T-helper 2 cell treated with Interferon-gamma antibody and Interleukin-4, amounts not matched to agents 100 ng/mL and 5 ng/mL, for 36 hours (primary cell): ENCODE measurements around the gene ASB4. TPM values are rescaled to one million over a fixed set of nuclear protein-coding genes. Genes with fewer than 3 reads are reported as not detected.

ENCODE experiments used
- intact Hi-C: fragments of 100-400 bp; cut with micrococcal nuclease; formaldehyde crosslinking; loops from one replicate; pipeline ENCODE4 v1.15.1; 2023
- total RNA-seq: library from RNA; stranded (reverse); gene quantifications from 2 replicates; pipeline ENCODE4 v1.2.3, GENCODE V29; 2022

Gene ASB4
- total RNA-seq, 1 donor from 2014 or later: not detected

GRCh38 chr7:95520136-95520535 lies 34.4 kb downstream of the ASB4 start:
- intact Hi-C loops: no loop called here

GRCh38 chr7:95525503-95525902 lies 39.8 kb downstream of the ASB4 start:
- intact Hi-C loops: loop anchor here (5.0 kb wide), 1 partner anchor 347 kb away; no protein-coding TSS in a partner anchor

- intact Hi-C loops: loop anchor here (5.0 kb wide), 1 partner anchor 346 kb away; no protein-coding TSS in a partner anchor
These were observed 40.5 kb downstream of the ASB4 start for GRCh38 chr7:95526128-95526738.

DNA sequence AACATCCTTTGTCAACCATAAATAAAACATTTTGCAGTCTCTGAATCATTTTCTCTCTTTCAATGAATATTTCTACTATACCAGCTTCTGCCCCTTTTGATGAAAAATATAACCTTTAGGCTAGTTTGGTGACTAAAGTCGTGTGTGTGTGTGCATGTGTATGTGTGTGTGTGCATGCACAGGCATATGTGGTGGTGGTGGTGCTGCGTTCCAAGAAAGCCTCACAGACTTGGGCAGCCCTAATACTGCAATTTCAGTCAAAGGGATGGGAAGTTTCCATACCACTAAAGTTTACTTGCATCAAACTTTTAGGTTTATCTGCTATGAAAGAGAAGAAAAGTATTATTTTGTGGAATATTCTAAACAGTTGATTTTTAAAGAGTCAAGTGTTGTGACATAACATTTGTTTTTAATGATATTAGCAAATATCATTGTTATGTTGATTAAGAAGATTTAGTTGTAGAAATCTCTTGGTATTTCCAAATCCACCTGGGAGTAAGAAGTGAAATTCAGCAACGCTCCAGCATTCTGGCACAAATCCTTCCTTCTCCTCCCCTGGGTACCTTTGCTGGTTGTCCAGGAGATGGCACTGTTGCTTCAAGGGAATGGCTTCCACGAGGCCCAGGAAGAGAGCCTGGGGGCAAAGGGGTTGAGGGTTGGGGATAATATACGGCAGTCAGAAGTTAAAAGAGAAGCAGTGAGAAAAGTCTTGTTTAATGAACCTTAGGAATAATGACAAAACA lies 41.5 kb downstream of the ASB4 start:
- intact Hi-C loops: loop anchor here (1.0 to 5.0 kb wide), 2 partner anchors 163 to 345 kb away; no protein-coding TSS in a partner anchor

GRCh38 chr7:95527776-95528250 lies 42.1 kb downstream of the ASB4 start:
- intact Hi-C loops: loop anchor here (1.0 to 5.0 kb wide), 2 partner anchors 162 to 344 kb away; no protein-coding TSS in a partner anchor

- intact Hi-C loops: loop anchor here (5.0 kb wide), 1 partner anchor 343 kb away; no protein-coding TSS in a partner anchor
These were observed 44.0 kb downstream of the ASB4 start for GRCh38 chr7:95529701-95530100.

DNA sequence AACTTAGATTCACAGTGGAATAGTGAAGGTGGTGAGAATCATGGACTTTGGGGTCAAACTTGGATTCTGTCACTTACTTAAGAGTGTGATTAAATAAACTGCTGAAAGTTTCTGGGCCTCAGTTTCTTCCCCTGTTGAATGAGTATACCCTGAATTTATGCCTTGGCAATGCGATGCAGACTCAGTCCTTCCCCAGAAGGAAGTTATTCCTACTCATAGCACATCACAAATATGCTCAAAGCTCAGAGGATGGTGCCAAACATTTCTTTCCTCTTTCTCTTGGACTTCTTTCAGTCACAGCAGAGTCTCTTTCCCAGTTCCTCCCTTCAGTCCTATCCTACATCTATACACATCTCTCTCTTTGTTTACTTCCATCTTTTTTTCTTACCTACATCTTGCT lies 45.1 kb downstream of the ASB4 start:
- intact Hi-C loops: no loop called here

DNA sequence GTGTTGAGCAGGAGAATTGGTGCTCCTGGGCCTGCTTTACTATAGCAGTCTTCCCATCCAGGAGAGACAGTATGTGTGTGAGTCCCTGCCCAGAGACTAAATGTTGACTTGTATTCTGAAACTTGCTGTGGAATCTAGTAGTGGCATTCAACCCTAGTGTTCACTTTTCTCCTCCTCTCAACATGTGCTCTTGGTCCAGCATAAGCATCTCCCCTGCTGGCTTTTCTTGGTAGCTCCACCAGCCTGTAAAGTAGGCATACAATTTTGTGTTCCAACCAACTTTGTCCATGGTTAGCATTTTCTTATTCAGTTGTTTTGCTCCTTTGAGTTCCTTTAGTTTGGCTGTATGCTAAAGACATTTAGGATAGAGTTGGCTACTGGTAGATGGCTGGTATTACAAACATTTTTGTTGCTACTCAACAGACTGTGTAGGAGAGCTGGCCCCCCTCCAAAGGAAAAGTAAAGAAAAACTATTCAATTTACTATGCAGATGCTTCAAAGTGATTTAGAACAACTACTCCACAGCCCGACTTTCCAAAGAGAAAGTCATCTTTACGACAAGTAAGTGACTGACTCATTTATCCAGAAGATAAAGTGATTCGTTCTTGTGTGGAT lies 46.0 kb downstream of the ASB4 start:
- intact Hi-C loops: no loop called here

- intact Hi-C loops: no loop called here
These were observed 49.1 kb downstream of the ASB4 start for GRCh38 chr7:95534796-95535195.

DNA sequence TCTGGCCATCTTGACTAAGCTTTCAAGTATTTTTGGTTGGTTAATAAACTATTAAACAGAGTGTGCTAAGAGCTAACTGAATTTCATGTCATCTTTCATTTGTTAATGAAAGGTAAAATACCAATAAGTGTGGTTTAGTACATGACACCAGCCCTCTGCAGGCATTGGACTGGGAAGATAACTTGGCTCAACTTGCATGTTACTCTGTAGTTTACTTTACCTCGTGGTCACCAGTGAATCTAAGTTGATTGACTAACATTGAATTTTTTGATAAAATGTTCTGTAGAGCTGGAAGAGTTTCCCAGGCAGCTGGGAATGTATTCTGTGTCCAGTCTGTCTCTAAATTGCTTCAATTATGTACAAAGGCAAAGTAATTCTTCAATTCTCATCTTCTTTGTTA lies 49.9 kb downstream of the ASB4 start:
- intact Hi-C loops: no loop called here

DNA sequence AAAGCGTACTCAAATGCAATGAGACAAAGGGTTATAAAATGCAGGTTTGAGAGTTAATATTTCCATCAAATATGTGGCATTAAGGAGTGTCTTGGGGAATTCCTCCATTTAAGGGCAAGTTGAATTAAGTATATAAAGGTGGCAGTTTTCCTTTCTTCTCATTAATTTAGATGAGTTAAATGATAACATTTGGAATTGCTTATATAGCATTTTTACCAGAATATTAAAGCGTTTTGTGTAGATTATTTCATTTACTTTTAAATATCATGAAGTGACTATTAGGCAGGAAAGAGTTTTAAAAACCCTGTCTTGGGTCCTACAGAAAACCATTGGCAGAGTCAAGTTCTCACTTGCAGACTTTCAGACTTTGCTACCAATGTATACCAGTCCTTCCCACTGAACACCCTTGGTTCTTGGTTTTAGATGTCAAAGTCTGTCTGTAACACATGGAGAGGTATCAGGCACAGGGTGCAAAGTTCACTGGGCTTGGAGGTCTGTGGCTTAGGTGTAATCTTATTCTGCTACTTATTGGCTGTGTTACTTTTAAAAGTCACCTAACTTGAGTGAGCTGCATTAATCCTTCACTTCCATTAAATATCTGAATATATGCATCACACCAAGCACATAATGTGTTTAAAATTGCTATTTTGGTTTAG lies 51.0 kb downstream of the ASB4 start:
- intact Hi-C loops: no loop called here

DNA sequence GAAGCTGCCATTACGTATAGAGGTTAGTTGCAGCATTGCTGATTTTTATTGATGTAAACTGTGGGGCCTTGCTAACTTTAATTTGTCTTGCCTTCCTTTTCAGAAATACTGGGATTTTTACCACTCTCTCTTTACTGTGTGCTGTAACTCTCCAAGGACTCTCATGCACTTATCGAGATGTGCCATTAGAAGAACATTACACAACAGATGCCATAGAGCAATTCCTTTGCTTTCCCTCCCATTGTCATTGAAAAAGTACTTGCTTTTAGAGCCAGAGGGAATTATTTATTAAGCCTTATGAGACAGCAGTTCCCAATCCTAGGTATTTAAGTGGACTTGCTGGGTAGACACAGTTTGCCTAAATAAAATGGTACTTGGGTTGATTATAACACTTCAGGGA lies 51.7 kb downstream of the ASB4 start:
- intact Hi-C loops: no loop called here

GRCh38 chr7:95539426-95539825 lies 53.7 kb downstream of the ASB4 start:
- intact Hi-C loops: no loop called here

- intact Hi-C loops: loop anchor here (10.0 kb wide), 1 partner anchor 746 kb away; no protein-coding TSS in a partner anchor
These were observed 54.6 kb downstream of the ASB4 start for GRCh38 chr7:95540366-95540765.

GRCh38 chr7:95543312-95543711 lies 57.6 kb downstream of the ASB4 start:
- intact Hi-C loops: loop anchor here (10.0 kb wide), 1 partner anchor 749 kb away; no protein-coding TSS in a partner anchor

DNA sequence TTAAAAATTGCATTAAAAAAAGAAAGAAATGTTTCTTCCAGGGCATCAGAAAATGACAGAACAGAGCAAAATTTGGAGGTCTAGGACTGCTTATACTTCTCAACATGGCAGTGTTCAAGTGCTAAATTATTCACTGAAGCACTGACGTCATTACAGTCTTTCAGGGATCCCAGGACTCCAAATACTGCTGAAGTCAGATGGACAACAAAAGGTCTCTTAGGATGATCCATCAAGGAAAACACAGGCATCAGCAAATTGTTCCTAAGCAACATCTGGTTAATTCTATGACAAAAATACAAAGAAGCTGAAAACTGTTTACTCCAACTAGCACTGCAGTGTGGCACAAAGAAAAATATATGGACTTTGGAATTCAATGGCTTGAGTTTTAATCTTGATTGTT lies 58.4 kb downstream of the ASB4 start:
- intact Hi-C loops: loop anchor here (10.0 kb wide), 1 partner anchor 749 kb away; no protein-coding TSS in a partner anchor

GRCh38 chr7:95545007-95545615 lies 59.4 kb downstream of the ASB4 start:
- intact Hi-C loops: loop anchor here (10.0 kb wide), 1 partner anchor 750 kb away; no protein-coding TSS in a partner anchor

DNA sequence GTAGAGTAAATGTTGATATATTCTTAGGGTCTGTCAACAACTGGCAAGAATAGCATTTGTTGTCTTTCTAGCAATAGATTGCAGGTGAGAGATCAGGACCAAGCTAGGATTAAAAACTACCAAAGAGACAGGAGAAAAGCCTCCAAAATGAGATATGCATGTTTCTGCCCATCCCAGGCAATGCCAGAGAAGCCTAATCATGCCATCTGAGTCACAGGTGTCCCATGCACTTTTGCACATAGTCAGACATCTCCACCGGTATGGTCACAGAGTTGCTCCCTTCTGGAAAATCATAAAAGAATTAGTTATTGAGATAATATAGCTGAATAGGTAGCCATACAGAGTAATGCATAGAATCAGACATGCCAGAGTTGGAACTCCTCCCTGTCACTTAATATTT lies 59.9 kb downstream of the ASB4 start:
- intact Hi-C loops: loop anchor here (10.0 kb wide), 1 partner anchor 751 kb away; no protein-coding TSS in a partner anchor

DNA sequence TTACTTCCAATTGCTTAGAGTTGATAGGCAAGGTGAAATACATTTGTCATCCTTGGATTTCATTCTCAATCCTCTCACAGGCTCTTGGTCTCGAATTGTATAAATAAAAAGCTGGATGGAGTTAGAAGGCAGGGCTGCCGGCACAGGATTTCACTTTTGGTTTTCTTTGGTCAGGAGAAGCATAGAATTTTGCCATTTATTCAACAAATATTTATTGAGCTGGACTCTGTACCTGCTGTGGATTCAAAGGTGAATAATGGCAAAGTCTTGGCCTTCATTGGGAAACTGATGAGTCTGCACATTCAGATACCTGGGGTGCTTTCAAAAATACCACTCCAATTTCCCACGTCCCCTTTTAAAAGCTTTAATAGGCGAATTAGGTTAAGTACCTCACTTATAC lies 60.9 kb downstream of the ASB4 start:
- intact Hi-C loops: loop anchor here (10.0 kb wide), 1 partner anchor 752 kb away; no protein-coding TSS in a partner anchor
